Forelimb muscle (tissue), 1 donor: ENCODE data around the gene OPRD1. TPM values are rescaled to one million over a fixed set of nuclear protein-coding genes. Genes with fewer than 3 reads are reported as not detected.
"Not testable (repeated sequence)": the region's sequence is repeated elsewhere in the genome, so short reads cannot be mapped to it uniquely, and the experiment has no call there.

ENCODE experiments used
- DNase-seq: peaks from one replicate; pipeline ENCODE4 v3.0.0-alpha.2; 2013; ENCODE audit warnings: low read depth
- polyA plus RNA-seq: library from polyadenylated mRNA; unstranded; fragments of 120-200 nt; gene quantifications from one replicate; pipeline ENCODE4 v1.2.1, GENCODE V29; 2013; ENCODE audit not compliant: insufficient read length

OPRD1 gene
- 0.67 TPM for polyA plus RNA-seq

- no peak for DNase-seq
Observed at GRCh38 chr1:28811766-28812668, at the start of gene OPRD1. OPRD1 (plus strand) TSS chr1:28812170; CDS start chr1:28812384, 214 bp downstream.

- DNase-seq: no peak
Observed at GRCh38 chr1:28766532-28767183, 45.3 kb upstream of the OPRD1 start.

GRCh38 chr1:28770601-28771165, 41.3 kb upstream of the OPRD1 start:
- DNase-seq: no peak

GRCh38 chr1:28771921-28772320, 40.0 kb upstream of the OPRD1 start:
- DNase-seq: not testable (repeated sequence)

- DNase-seq: no peak
Observed at GRCh38 chr1:28773105-28773504, 38.9 kb upstream of the OPRD1 start.

GRCh38 chr1:28775121-28775942, 36.6 kb upstream of the OPRD1 start:
- peak; percentile 31 for DNase-seq

GRCh38 chr1:28776341-28776740, 35.6 kb upstream of the OPRD1 start:
- DNase-seq: no peak

GRCh38 chr1:28778021-28778420, 33.9 kb upstream of the OPRD1 start:
- no peak for DNase-seq

- DNase-seq: no peak
Observed at GRCh38 chr1:28779751-28780408, 32.1 kb upstream of the OPRD1 start.

- no peak for DNase-seq
Observed at GRCh38 chr1:28781305-28781704, 30.7 kb upstream of the OPRD1 start.

- no peak for DNase-seq
Observed at GRCh38 chr1:28782011-28782410, 30.0 kb upstream of the OPRD1 start.

- no peak for DNase-seq
Observed at GRCh38 chr1:28783363-28783762, 28.6 kb upstream of the OPRD1 start.

GRCh38 chr1:28789412-28789811, 22.6 kb upstream of the OPRD1 start:
- DNase-seq: no peak

- DNase-seq: no peak
Observed at GRCh38 chr1:28789816-28790215, 22.2 kb upstream of the OPRD1 start.

- no peak for DNase-seq
Observed at GRCh38 chr1:28790377-28791035, 21.5 kb upstream of the OPRD1 start.

- not testable (repeated sequence) for DNase-seq
Observed at GRCh38 chr1:28791929-28792328, 20.0 kb upstream of the OPRD1 start.

GRCh38 chr1:28792644-28793121, 19.3 kb upstream of the OPRD1 start:
- no peak for DNase-seq

- not testable (repeated sequence) for DNase-seq
Observed at GRCh38 chr1:28794582-28794981, 17.4 kb upstream of the OPRD1 start.

- DNase-seq: no peak
Observed at GRCh38 chr1:28796352-28797211, 15.4 kb upstream of the OPRD1 start.
